ENCODE measurements around the gene LZTR1.

- no peak for TF ChIP-seq CTCF (IDR thresholded peaks at IDR 0.05)
- TF ChIP-seq POLR2AphosphoS2 (conservative IDR thresholded peaks at IDR 0.05; ENCODE audit: low read length): no peak
- TF ChIP-seq EHMT2 (IDR thresholded peaks at IDR 0.05; ENCODE audit: low read depth): no peak
- no peak for TF ChIP-seq NFE2L2 (conservative IDR thresholded peaks at IDR 0.05; ENCODE audit: low read length)
- TF ChIP-seq RCOR1 (IDR thresholded peaks at IDR 0.05; ENCODE audit: low read depth, low read length): no peak
- TF ChIP-seq EP300 (IDR thresholded peaks at IDR 0.05): no peak
- no peak for TF ChIP-seq CEBPB (IDR thresholded peaks at IDR 0.05)
- TF ChIP-seq, protein P1, sequence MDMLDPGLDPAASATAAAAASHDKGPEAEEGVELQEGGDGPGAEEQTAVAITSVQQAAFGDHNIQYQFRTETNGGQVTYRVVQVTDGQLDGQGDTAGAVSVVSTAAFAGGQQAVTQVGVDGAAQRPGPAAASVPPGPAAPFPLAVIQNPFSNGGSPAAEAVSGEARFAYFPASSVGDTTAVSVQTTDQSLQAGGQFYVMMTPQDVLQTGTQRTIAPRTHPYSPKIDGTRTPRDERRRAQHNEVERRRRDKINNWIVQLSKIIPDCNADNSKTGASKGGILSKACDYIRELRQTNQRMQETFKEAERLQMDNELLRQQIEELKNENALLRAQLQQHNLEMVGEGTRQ (IDR thresholded peaks at IDR 0.05): no peak
- TF ChIP-seq CHD2 (IDR thresholded peaks at IDR 0.05; ENCODE audit: low read length, partially characterized antibody): no peak
- TF ChIP-seq RFX5 (IDR thresholded peaks at IDR 0.05): no peak
- TF ChIP-seq CBX8 (IDR thresholded peaks at IDR 0.05): no peak
- no peak for TF ChIP-seq MYC (IDR thresholded peaks at IDR 0.05; ENCODE audit: borderline replicate concordance, low read length)
- TF ChIP-seq, protein P2, sequence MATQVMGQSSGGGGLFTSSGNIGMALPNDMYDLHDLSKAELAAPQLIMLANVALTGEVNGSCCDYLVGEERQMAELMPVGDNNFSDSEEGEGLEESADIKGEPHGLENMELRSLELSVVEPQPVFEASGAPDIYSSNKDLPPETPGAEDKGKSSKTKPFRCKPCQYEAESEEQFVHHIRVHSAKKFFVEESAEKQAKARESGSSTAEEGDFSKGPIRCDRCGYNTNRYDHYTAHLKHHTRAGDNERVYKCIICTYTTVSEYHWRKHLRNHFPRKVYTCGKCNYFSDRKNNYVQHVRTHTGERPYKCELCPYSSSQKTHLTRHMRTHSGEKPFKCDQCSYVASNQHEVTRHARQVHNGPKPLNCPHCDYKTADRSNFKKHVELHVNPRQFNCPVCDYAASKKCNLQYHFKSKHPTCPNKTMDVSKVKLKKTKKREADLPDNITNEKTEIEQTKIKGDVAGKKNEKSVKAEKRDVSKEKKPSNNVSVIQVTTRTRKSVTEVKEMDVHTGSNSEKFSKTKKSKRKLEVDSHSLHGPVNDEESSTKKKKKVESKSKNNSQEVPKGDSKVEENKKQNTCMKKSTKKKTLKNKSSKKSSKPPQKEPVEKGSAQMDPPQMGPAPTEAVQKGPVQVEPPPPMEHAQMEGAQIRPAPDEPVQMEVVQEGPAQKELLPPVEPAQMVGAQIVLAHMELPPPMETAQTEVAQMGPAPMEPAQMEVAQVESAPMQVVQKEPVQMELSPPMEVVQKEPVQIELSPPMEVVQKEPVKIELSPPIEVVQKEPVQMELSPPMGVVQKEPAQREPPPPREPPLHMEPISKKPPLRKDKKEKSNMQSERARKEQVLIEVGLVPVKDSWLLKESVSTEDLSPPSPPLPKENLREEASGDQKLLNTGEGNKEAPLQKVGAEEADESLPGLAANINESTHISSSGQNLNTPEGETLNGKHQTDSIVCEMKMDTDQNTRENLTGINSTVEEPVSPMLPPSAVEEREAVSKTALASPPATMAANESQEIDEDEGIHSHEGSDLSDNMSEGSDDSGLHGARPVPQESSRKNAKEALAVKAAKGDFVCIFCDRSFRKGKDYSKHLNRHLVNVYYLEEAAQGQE (IDR thresholded peaks at IDR 0.05): no peak
Measured at GRCh38 chr22:20975541-20976290, 6.4 kb upstream of the LZTR1 start.

Data from A549 (cell line).